NCI-H524 (cell line): Measurements from ENCODE around the gene TBX10.
"Not testable (repeated sequence)": the region's sequence is repeated elsewhere in the genome, so short reads cannot be mapped to it uniquely, and the experiment has no call there.

ENCODE experiments used
- DNase-seq, 2 experiments: peaks; one replicate each; lab custom pipeline; 2025; lab: John Stamatoyannopoulos, UW

Gene TBX10

GRCh38 chr11:67664213-67664585 is 24.6 kb upstream of the TBX10 start:
- no peak for DNase-seq

- DNase-seq = no peak
Measured at GRCh38 chr11:67663532-67664212, 24.1 kb upstream of the TBX10 start.

- no peak for DNase-seq
Measured at GRCh38 chr11:67662835-67663531, 23.4 kb upstream of the TBX10 start.

GRCh38 chr11:67662142-67662834 is 22.7 kb upstream of the TBX10 start:
- DNase-seq = no peak

GRCh38 chr11:67660752-67661151 is 21.2 kb upstream of the TBX10 start:
- not testable (repeated sequence) for DNase-seq

GRCh38 chr11:67659651-67660165 is 20.1 kb upstream of the TBX10 start:
- DNase-seq = not testable (repeated sequence)

- no peak for DNase-seq
Measured at GRCh38 chr11:67657300-67657699, 17.7 kb upstream of the TBX10 start.

GRCh38 chr11:67656278-67656922 is 16.8 kb upstream of the TBX10 start:
- no peak for DNase-seq

- no peak for DNase-seq
Measured at GRCh38 chr11:67654225-67654624, 14.7 kb upstream of the TBX10 start.

- DNase-seq = no peak
Measured at GRCh38 chr11:67652965-67653845, 13.6 kb upstream of the TBX10 start.

GRCh38 chr11:67651976-67652781 is 12.6 kb upstream of the TBX10 start:
- DNase-seq = no peak

GRCh38 chr11:67649634-67650510 is 10.3 kb upstream of the TBX10 start:
- peak in 1 of 2 experiments; percentile 21 for DNase-seq

GRCh38 chr11:67648796-67649613 is 9.4 kb upstream of the TBX10 start:
- no peak for DNase-seq

- peak in 1 of 2 experiments; percentile 51 for DNase-seq
Measured at GRCh38 chr11:67648140-67648795, 8.7 kb upstream of the TBX10 start.

GRCh38 chr11:67647471-67647870 is 7.9 kb upstream of the TBX10 start:
- DNase-seq = no peak

GRCh38 chr11:67646535-67647336 is 7.2 kb upstream of the TBX10 start:
- DNase-seq = no peak
